Measurements from ENCODE around the gene CAV3. TPM values are rescaled to one million over a fixed set of nuclear protein-coding genes. Genes with fewer than 3 reads are reported as not detected.
"Not testable (repeated sequence)": the region's sequence is repeated elsewhere in the genome, so short reads cannot be mapped to it uniquely, and the experiment has no call there.

The CAV3 gene
- total and polyA plus RNA-seq, 4 donors: 0.06 to 0.18 TPM; not detected in 2

DNA sequence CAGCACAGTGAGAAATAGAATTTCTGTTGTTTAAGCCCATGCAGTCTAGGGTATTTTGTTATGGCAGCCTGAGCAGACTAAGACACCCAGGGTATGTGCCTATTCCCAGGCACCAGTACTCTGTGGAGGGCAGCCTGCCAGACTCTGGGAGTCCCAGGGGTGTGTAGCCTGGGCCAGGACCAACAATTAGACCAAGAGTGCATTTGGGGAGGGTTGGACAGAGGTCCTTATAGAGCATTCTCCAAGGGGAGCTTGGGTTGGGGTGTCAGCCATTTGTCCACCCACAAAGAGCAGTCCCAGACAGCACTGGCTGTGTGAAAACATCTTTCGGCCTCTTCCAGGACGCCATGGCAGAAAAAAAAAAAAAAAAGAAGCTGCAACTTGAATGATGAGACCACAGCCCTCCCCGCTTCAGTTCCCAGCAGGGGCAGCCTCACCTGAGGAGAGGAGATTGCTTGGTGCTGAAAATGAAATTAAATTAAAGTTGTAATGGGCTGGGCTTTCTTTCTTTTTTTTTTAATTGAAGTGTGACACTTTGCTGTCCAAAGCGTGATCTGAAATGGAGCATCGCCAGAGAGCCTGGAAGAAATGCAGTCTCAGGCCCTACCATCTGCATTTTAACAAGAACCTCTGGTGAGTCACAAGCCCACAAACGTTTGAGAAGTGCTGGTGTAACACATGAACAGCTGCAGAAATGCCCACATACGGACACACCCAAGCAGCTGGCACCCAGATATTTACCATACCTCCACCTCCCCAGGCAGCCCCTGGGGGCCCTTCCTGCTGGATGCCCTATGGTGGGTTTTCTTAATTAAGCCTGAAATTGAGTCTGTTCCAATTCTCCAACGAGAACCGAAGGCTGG lies 21.3 kb upstream of the CAV3 start:
- WGBS, 2 donors: 63 to 69% methylated on average over 8 to 9 of the region's 9 CpGs
- no peak overlapping the region for H3K4me3 ChIP-seq
- ATAC-seq (ENCODE audit: insufficient read depth, low FRiP score) (no peak), DNase-seq (no peak)
- TF ChIP-seq CTCF (IDR thresholded peaks at IDR 0.05; ENCODE audit: control extremely low read depth, extremely low read depth): no peak
- no peaks in the 10 kb centered on the region for H3K27me3 ChIP-seq (ENCODE audit: control insufficient read depth in 3 of 3, insufficient read depth in 3 of 3, low read length in 2 of 3)
- H3K9ac ChIP-seq (ENCODE audit: insufficient read depth in 1 of 2, low read length in 2 of 2): no peak overlapping the region
- H3K27ac ChIP-seq (ENCODE audit: low read depth in 1 of 2, low read length in 1 of 2): no peak overlapping the region
- H3K9me3 ChIP-seq (ENCODE audit: control insufficient read depth in 4 of 4, insufficient read depth in 3 of 4, low read length in 3 of 4): no peaks in the 10 kb centered on the region
- no peaks in the 10 kb centered on the region for H3K36me3 ChIP-seq (ENCODE audit: control insufficient read depth in 4 of 4, insufficient read depth in 4 of 4, low read length in 4 of 4)
- H3K4me1 ChIP-seq (ENCODE audit: control insufficient read depth in 5 of 5, insufficient read depth in 5 of 5, low read length in 5 of 5): peaks cover 0 to 8% (median 0%) of the 10 kb centered on the region in 5 donors

DNA sequence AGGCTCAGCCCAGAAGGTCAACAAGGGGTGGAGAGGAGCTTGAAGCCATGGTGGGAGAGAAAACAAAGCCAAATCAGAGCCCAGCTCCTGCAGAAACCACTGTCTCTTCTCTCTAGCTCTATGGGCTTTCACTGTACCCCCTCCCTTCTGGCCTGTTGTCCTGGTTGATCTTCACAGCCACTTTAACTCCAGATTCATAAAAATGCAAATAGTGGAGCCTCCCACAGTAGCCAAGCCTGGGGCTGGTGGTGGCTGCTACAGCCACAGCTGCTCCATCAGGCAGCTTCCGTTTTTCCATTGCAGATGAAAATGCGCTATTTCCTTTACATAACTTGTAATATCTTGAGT lies 20.7 kb upstream of the CAV3 start:
- Histone ChIP-seq H3K4me1 (ENCODE audit: control insufficient read depth in 5 of 5, insufficient read depth in 5 of 5, low read length in 5 of 5) (peaks cover 0 to 8% (median 0%) of the 10 kb centered on the region in 5 donors), H3K9ac (ENCODE audit: insufficient read depth in 1 of 2, low read length in 2 of 2) (no peak overlapping the region), H3K36me3 (ENCODE audit: control insufficient read depth in 4 of 4, insufficient read depth in 4 of 4, low read length in 4 of 4) (no peaks in the 10 kb centered on the region), H3K27ac (ENCODE audit: low read depth in 1 of 2, low read length in 1 of 2) (no peak overlapping the region), H3K9me3 (ENCODE audit: control insufficient read depth in 4 of 4, insufficient read depth in 3 of 4, low read length in 3 of 4) (no peaks in the 10 kb centered on the region), H3K27me3 (ENCODE audit: control insufficient read depth in 3 of 3, insufficient read depth in 3 of 3, low read length in 2 of 3) (no peaks in the 10 kb centered on the region), H3K4me3 (no peak overlapping the region)
- 80% methylated on average over 2 of the region's 2 CpGs for WGBS, 2 donors
- DNase-seq: no peak
- TF ChIP-seq CTCF (IDR thresholded peaks at IDR 0.05; ENCODE audit: control extremely low read depth, extremely low read depth): no peak
- ATAC-seq (ENCODE audit: insufficient read depth, low FRiP score): no peak

- Histone ChIP-seq H3K27me3 (ENCODE audit: control insufficient read depth in 3 of 3, insufficient read depth in 3 of 3, low read length in 2 of 3) (no peaks in the 10 kb centered on the region), H3K9me3 (ENCODE audit: control insufficient read depth in 4 of 4, insufficient read depth in 3 of 4, low read length in 3 of 4) (no peaks in the 10 kb centered on the region), H3K27ac (ENCODE audit: low read depth in 1 of 2, low read length in 1 of 2) (no peak overlapping the region), H3K4me3 (no peak overlapping the region), H3K36me3 (ENCODE audit: control insufficient read depth in 4 of 4, insufficient read depth in 4 of 4, low read length in 4 of 4) (no peaks in the 10 kb centered on the region), H3K9ac (ENCODE audit: insufficient read depth in 1 of 2, low read length in 2 of 2) (no peak overlapping the region), H3K4me1 (ENCODE audit: control insufficient read depth in 5 of 5, insufficient read depth in 5 of 5, low read length in 5 of 5) (peaks cover 0 to 8% (median 0%) of the 10 kb centered on the region in 5 donors)
- ATAC-seq (ENCODE audit: insufficient read depth, low FRiP score): no peak
- no peak for DNase-seq
- WGBS, 2 donors: 81 to 82% methylated on average over 14 of the region's 14 CpGs
- no peak for TF ChIP-seq CTCF (IDR thresholded peaks at IDR 0.05; ENCODE audit: control extremely low read depth, extremely low read depth)
Observed at GRCh38 chr3:8713901-8714759, 19.5 kb upstream of the CAV3 start.

GRCh38 chr3:8715757-8716156 lies 17.8 kb upstream of the CAV3 start:
- H3K36me3 ChIP-seq (ENCODE audit: control insufficient read depth in 4 of 4, insufficient read depth in 4 of 4, low read length in 4 of 4); ATAC-seq (ENCODE audit: insufficient read depth, low FRiP score); DNase-seq; H3K9me3 ChIP-seq (ENCODE audit: control insufficient read depth in 4 of 4, insufficient read depth in 3 of 4, low read length in 3 of 4); H3K4me1 ChIP-seq (ENCODE audit: control insufficient read depth in 5 of 5, insufficient read depth in 5 of 5, low read length in 5 of 5); H3K27ac ChIP-seq (ENCODE audit: low read depth in 1 of 2, low read length in 1 of 2); H3K27me3 ChIP-seq (ENCODE audit: control insufficient read depth in 3 of 3, insufficient read depth in 3 of 3, low read length in 2 of 3); H3K9ac ChIP-seq (ENCODE audit: insufficient read depth in 1 of 2, low read length in 2 of 2); H3K4me3 ChIP-seq: not testable (repeated sequence)
- WGBS, 2 donors: 90 to 91% methylated on average over 12 of the region's 12 CpGs
